HG03064 (cell line): ENCODE data around the gene RHOT1.
"Not testable (repeated sequence)": the region's sequence is repeated elsewhere in the genome, so short reads cannot be mapped to it uniquely, and the experiment has no call there.

Experiments
- ATAC-seq: cut with Tn5 transposase; IDR thresholded peaks from one replicate; pipeline ENCODE4 v1.9.1; 2021; ENCODE audit warnings: low read depth; ENCODE audit not compliant: unreplicated experiment

The RHOT1 gene

GRCh38 chr17:32222621-32223020 is 80.3 kb downstream of the RHOT1 start:
- no peak for ATAC-seq

- ATAC-seq = no peak
Measured at GRCh38 chr17:32223703-32224102, 81.4 kb downstream of the RHOT1 start.

- ATAC-seq = no peak
Measured at GRCh38 chr17:32226886-32227285, 84.6 kb downstream of the RHOT1 start.

- no peak for ATAC-seq
Measured at GRCh38 chr17:32227910-32228309, 85.6 kb downstream of the RHOT1 start.

- no peak for ATAC-seq
Measured at GRCh38 chr17:32235588-32235987, 93.3 kb downstream of the RHOT1 start.

- ATAC-seq = no peak
Measured at GRCh38 chr17:32239456-32239855, 97.2 kb downstream of the RHOT1 start.

GRCh38 chr17:32240750-32241149 is 98.4 kb downstream of the RHOT1 start:
- no peak for ATAC-seq

- no peak for ATAC-seq
Measured at GRCh38 chr17:32241640-32242039, 99.3 kb downstream of the RHOT1 start.

GRCh38 chr17:32249475-32249874 is 107.2 kb downstream of the RHOT1 start:
- no peak for ATAC-seq

GRCh38 chr17:32253117-32253611 is 110.9 kb downstream of the RHOT1 start:
- ATAC-seq = no peak

GRCh38 chr17:32256012-32256700 is 113.9 kb downstream of the RHOT1 start:
- ATAC-seq = no peak

GRCh38 chr17:32256701-32257019 is 114.4 kb downstream of the RHOT1 start:
- no peak for ATAC-seq

GRCh38 chr17:32258383-32259140 is 116.3 kb downstream of the RHOT1 start:
- no peak for ATAC-seq

GRCh38 chr17:32259586-32259985 is 117.3 kb downstream of the RHOT1 start:
- no peak for ATAC-seq

GRCh38 chr17:32261417-32261736 is 119.1 kb downstream of the RHOT1 start:
- ATAC-seq = no peak

- ATAC-seq = no peak
Measured at GRCh38 chr17:32261936-32262510, 119.7 kb downstream of the RHOT1 start.

- ATAC-seq = not testable (repeated sequence)
Measured at GRCh38 chr17:32263515-32263914, 121.2 kb downstream of the RHOT1 start.

- ATAC-seq = no peak
Measured at GRCh38 chr17:32264140-32264799, 122.0 kb downstream of the RHOT1 start.

GRCh38 chr17:32264823-32265191 is 122.5 kb downstream of the RHOT1 start:
- ATAC-seq = no peak

GRCh38 chr17:32265192-32265923 is 123.1 kb downstream of the RHOT1 start, which contains the start of gene RHBDL3:
Gene RHBDL3, plus strand, starts transcription at chr17:32265832. Its CDS starts 358 bp downstream, at chr17:32266190.
- ATAC-seq = no peak

- ATAC-seq = no peak
Measured at GRCh38 chr17:32266051-32266388, 123.7 kb downstream of the RHOT1 start.
